T-helper 17 cell (primary cell): Measurements from ENCODE around the gene STIL. TPM values are rescaled to one million over a fixed set of nuclear protein-coding genes. Genes with fewer than 3 reads are reported as not detected.

Experiments
- ATAC-seq: fragments of 150-1000 bp; cut with Tn5 transposase; 2 replicates; pipeline ENCODE4 v1.10.0; 2021; ENCODE audit warnings: mild to moderate bottlenecking, moderate library complexity
- DNase-seq, 3 donors: peaks; one replicate each; pipeline versions ENCODE4 v3.0.0 to v3.0.0-alpha.2; 2020 to 2021
- H3K9me3 ChIP-seq: one replicate; pipeline ENCODE4 v1.7.0; 2013; ENCODE audit warnings: low read length, mild to moderate bottlenecking; ENCODE audit not compliant: control insufficient read depth, poor library complexity, severe bottlenecking
- H3K27ac Mint-ChIP-seq: one replicate; pipeline ENCODE4 v1.8.0; 2022; ENCODE audit warnings: mild to moderate bottlenecking, moderate library complexity, mixed read lengths
- H3K27me3 Mint-ChIP-seq: one replicate; pipeline ENCODE4 v1.8.0; 2022; ENCODE audit warnings: mixed read lengths
- H3K36me3 Mint-ChIP-seq: one replicate; pipeline ENCODE4 v1.8.0; 2022; ENCODE audit warnings: low read depth, mixed read lengths
- H3K4me1 Mint-ChIP-seq: one replicate; pipeline ENCODE4 v1.8.0; 2022; ENCODE audit warnings: mild to moderate bottlenecking, mixed read lengths
- H3K4me3 Mint-ChIP-seq: one replicate; pipeline ENCODE4 v1.8.0; 2022; ENCODE audit warnings: mild to moderate bottlenecking, moderate library complexity, mixed read lengths
- total RNA-seq, 4 donors: library from RNA in 2 of 4; stranded (reverse) in 2 of 4; gene quantifications; one replicate each; pipeline ENCODE4 v1.2.3 and lab custom pipeline; 2022 to 2026

STIL gene
- total RNA-seq, 2 donors from 2014 or later: 1.2 to 2.6 TPM

DNA sequence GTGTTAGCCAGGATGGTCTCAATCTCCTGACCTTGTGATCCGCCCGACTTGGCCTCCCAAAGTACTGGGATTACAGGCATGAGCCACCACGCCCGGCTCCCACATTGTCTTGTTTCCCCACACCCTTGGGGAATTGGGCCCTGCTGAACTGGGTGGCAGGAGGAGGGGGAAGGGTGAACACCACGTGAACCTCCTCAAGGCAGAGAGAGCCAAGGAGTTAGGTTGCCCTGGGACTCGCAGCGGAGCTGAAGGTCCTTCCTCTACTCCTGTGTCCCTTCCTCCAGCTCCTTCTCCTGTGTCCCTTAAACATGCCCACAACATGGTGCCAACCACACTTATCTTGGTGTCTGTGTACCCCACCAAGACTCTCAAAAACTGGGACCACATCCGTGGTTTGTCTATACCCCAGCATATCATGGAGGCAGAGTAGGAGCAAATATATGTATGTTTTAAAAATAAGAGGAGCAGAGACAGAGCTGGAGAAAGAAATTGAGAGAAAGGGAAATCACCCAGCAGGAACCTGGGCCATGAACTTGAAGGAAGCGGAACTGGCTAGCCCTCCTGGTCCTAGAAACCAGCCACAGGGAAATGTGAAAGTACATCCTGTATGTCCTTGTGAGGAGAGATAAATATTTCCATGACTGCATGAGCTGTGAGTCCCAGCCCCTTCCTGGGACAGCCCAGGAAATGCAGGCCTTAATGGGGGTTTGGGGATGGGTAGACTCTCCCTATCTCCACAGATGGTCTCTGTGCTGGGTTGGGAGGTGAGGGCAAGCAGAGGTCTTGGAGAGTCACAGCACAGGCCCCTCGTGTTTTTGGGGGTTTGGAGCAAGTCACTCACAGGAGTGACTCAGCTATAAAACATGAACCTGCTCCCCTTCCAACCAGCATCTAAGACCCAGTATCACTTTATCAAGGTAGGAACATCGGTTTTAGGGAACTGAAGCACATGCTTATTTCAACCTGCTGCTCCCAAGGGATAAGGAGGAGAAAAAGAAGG lies 72.5 kb downstream of the STIL start:
- peaks cover 66% of the 10 kb centered on the region for H3K27me3 Mint-ChIP-seq
- H3K9me3 ChIP-seq: no peaks in the 10 kb centered on the region
- peaks cover 14% of the 10 kb centered on the region for H3K4me1 Mint-ChIP-seq
- ATAC-seq: no peak
- H3K27ac Mint-ChIP-seq: no peak overlapping the region
- no peak for DNase-seq
- no peak overlapping the region for H3K4me3 Mint-ChIP-seq
- H3K36me3 Mint-ChIP-seq: peaks cover 6% of the 10 kb centered on the region

DNA sequence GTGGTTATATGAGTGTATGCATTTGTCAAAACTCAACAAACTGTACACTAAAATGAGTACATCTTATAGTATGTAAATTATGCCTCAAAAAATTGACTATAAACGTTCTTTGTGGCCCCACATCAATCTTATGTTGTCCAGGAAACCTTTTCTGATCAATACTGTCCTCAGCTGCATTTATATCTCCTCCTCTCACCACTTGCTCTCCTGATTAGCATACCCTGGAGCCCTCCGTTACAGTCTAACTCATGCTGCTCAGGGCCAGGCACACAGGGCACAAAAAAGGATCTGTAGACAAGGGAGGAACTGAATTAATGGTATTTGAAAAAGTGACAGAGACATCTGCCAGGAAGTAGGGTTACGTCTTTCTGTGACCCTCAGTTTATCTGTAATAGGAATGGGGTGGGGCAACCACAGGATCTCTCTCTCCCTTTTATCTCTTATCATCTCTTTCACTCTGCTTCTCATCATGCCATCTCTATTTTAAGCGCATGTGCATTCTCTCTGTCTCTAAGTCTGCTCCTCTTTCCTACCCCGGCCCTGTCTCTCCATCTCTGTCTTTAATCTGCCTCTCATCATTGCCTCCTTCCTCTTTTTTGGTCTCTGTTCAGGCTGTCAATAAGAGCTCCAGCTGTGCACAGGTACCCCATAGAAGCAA lies 74.9 kb downstream of the STIL start:
- Mint-ChIP-seq H3K4me1 (peaks cover 14% of the 10 kb centered on the region), H3K27ac (peak overlapping the region; percentile 0), H3K36me3 (peaks cover 5% of the 10 kb centered on the region), H3K4me3 (peak overlapping the region; percentile 57), H3K27me3 (peaks cover 66% of the 10 kb centered on the region)
- ATAC-seq (no peak), DNase-seq (no peak)
- no peaks in the 10 kb centered on the region for H3K9me3 ChIP-seq

DNA sequence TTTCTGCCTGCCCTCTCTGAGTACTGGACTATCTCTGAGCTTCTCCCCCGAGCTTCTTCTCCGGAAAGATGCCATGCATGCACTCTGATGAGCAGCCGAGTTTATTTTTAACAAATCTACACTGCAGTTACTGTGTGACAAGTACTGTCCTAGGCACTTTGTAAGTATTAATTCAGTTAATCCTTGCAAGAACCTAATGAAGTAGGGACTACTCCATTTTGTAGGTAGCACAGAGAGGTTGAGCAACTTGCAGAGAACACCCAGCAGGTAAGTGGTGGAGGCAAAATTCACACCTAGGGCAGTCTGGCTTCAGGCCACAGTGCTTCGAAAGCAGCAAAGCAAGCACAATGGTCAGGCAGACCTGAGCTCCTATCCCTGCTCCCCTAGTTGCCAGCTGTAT lies 78.1 kb downstream of the STIL start:
- H3K4me3 Mint-ChIP-seq: no peak overlapping the region
- H3K27me3 Mint-ChIP-seq: peaks cover 68% of the 10 kb centered on the region
- no peak for DNase-seq
- peaks cover 26% of the 10 kb centered on the region for H3K4me1 Mint-ChIP-seq
- H3K36me3 Mint-ChIP-seq: peaks cover 9% of the 10 kb centered on the region
- ATAC-seq: no peak
- no peak overlapping the region for H3K27ac Mint-ChIP-seq
- no peaks in the 10 kb centered on the region for H3K9me3 ChIP-seq

DNA sequence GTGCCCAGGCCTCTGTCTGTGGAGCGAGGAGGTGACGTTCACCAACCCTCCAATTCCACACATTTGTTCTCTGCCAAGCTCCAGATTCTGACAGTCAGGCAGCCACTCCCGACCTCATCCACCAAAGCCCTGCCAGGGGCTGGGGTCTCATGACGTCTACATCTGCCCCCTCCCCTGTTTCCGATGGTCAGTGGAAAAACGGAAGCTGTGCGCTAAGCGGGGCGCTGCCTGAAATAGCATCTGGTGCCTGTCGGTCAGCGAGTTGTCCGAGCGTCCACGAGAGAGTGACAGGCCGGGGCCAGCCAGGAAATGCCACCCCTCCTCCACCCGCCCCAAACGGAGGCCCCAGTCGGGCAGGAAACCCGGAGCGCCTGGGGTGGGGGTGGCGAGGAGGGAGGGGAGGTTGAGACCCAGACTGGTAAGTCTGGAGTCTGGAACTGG lies 78.7 kb downstream of the STIL start:
- H3K4me3 Mint-ChIP-seq: no peak overlapping the region
- no peak for DNase-seq

DNA sequence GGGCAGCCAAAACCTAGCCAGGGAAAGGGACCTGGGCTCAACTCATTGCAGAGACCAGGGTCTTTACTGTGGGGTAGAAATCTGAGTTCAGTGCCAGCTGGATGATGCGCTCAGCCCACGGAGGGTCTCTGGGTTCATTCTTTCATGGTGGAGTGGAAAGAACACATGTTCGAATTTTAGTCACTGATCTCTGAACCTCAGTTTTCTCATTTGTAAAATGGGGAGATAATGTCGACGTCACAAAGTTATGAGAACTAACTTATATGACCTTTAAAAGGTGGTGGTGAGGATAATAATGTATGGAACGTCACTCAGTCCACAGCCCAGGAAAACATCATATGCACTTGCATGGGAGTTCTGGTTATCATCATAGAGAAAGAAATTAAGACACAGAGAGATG lies 80.8 kb downstream of the STIL start:
- no peak overlapping the region for H3K27ac Mint-ChIP-seq
- peaks cover 23% of the 10 kb centered on the region for H3K4me1 Mint-ChIP-seq
- no peak for ATAC-seq
- no peak overlapping the region for H3K4me3 Mint-ChIP-seq
- peaks cover 11% of the 10 kb centered on the region for H3K36me3 Mint-ChIP-seq
- H3K27me3 Mint-ChIP-seq: peaks cover 83% of the 10 kb centered on the region
- no peaks in the 10 kb centered on the region for H3K9me3 ChIP-seq
- no peak for DNase-seq

More for the DNA sequence above, 78.7 kb downstream of the STIL start:
- Mint-ChIP-seq H3K27me3 (peaks cover 73% of the 10 kb centered on the region), H3K4me1 (peaks cover 27% of the 10 kb centered on the region), H3K27ac (no peak overlapping the region), H3K36me3 (peaks cover 9% of the 10 kb centered on the region)
- no peaks in the 10 kb centered on the region for H3K9me3 ChIP-seq
- no peak for ATAC-seq

DNA sequence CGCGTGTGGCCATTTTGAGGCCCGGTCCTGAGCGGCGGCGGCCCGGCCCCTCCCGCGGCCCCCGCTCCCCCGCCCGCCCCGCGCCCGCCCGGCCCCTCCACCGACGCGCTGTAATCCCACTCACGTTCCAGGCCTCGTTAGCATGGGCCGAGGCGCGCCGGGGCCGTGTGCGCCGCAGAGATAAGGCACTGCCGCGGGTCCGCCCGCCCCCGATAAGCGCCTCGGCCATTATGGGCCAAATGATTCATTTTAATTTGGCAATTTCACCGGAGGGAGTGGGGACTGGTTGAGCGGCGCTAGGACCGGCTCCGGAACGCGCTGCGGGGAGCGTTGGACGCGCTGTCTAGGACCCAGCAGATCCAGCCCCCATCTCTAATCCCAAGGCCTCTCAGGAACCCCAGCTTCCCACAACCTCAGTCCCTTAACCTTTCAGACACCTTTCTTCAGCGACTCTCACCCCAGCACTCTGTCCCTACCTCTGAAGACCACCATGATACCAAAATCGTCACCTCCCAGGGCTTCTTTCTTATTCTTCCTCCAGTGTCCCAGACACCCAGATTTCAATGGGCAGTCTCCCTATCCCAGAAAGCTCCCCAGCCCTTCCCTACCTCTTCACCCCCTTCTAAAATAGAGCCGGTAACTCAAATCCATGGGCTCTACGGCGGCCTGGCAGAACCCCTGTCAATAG lies 81.6 kb downstream of the STIL start, which contains the start of gene TAL1:
TAL1 (minus strand) TSS at position 39 of the 688 bp plus-strand sequence. CDS start 6,337 bp downstream, outside the sequence.
- DNase-seq (no peak), ATAC-seq (no peak)
- H3K27me3 Mint-ChIP-seq: peaks cover 84% of the 10 kb centered on the region
- H3K4me3 Mint-ChIP-seq: peak within 1 kb of the TSS; percentile 84
- no peaks in the 10 kb centered on the region for H3K9me3 ChIP-seq
- peaks cover 20% of the 10 kb centered on the region for H3K4me1 Mint-ChIP-seq
- peaks cover 11% of the 10 kb centered on the region for H3K36me3 Mint-ChIP-seq
- H3K27ac Mint-ChIP-seq: peak within 1 kb of the TSS; percentile 27

DNA sequence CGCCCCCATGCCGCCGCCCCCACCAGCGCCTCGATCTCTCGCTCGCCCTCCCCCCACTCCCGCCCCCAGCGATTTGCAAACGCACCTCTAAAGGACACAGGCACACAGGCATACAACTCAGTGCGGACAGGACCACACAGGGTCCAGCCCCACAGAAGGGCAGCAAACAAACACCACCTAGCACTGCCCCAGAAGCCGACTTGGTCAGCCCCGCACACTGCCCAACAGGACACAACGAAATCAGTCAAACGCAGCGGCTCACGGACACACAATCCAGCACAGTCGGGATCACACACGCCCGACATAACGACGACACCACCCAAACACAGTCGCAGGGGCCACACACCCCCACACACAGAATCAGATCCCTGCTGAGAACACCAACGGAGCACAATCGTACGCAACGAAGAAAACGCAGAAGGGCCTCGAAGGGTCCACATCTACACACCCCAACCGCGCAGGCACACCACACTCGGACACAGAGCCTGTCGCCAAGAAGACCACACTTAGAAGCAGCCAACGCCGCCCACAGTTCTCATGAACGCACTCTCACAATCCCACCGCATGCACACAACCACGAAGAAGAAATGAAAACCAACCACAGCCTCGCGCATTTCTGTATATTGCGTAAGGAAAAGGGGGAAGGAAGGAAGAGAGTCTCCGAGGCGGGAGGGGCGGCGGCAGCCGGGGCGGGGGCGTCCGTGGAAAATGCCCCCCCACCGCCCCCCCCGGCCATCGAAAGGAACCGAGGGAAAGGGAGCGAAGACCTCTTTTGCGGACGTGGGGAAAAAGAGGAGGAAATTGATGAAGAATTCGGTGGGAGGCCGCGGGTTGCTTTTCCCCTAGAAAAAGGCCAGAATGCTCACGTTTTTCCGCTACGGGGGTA lies 82.4 kb downstream of the STIL start:
- no peak for DNase-seq

DNA sequence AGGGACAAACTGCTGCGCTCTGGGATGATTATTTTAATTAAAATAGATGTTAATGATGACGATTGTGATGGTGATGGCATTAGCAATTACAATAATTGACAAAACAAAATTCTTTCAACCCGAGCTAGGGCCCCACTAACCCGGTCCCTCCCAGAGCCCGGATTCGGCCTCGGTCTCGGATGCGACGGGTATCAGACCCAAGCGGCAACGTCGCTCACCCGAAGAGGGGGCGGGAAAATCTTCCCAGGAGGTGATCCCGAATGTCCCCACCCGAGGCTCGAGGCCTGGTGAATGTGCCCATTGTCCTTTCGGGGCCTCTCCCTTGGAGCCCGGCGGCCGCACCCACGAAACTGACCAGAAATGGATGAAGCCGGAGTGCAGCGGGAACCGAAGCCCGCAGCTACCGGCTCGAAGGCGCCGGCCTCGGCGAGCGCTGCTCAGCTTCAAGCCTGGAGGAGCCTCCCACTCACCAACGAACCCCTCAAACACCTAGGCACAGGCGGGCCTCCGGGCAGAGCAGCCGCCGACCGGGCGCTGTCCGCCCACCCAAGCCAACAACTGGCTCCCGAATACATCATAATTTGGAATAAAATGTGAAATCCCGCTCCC lies 83.2 kb downstream of the STIL start:
- peaks cover 23% of the 10 kb centered on the region for H3K4me1 Mint-ChIP-seq
- peaks cover 14% of the 10 kb centered on the region for H3K36me3 Mint-ChIP-seq
- H3K27ac Mint-ChIP-seq: peak overlapping the region; percentile 27
- peaks cover 95% of the 10 kb centered on the region for H3K27me3 Mint-ChIP-seq
- peak overlapping the region; percentile 33 for H3K4me3 Mint-ChIP-seq
- no peak for DNase-seq
- ATAC-seq: peak; percentile 21
- H3K9me3 ChIP-seq: no peaks in the 10 kb centered on the region

More for the DNA sequence above, 82.4 kb downstream of the STIL start:
- Mint-ChIP-seq H3K27ac (no peak overlapping the region), H3K36me3 (peaks cover 11% of the 10 kb centered on the region), H3K4me3 (peak overlapping the region; percentile 84), H3K27me3 (peaks cover 87% of the 10 kb centered on the region), H3K4me1 (peaks cover 20% of the 10 kb centered on the region)
- ATAC-seq: peak; percentile 35
- H3K9me3 ChIP-seq: no peaks in the 10 kb centered on the region

DNA sequence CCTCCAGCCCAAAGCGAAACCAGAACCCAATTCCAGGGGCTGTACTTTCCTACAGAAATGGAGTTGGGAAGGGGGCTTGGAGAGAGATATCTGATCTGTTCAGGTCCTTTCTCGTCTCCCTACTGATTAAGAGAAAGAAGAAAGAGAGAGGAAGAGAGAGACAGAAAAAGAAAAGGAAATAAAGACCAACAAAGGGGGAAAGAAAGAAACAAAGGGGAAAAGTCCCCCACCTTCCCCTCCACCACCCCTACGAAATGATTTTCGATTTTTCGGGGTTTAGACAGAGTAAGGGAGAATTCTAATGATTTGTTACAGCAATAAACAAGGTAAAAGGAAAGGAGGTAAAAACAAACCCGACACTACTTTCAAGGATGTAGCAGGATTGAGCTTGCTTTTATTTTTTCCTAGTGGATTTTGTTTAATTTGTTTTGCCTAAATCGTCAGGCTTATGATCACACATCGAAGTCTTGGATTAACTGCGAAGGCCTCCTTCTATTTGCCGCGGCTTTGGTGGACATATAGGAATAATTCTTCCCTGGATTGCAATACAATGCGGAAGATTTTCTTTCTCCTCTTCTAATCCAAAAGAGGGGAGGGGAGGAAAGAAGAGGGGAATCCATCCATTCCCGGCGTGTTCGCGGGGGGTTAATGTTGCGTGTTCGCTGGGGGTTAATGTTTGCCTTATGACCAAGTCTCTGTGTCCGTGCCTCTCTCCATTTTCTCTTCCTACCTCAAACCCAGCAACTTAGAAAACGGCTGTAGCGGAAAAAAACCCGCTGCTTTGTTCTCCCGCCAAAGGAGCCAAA lies 83.9 kb downstream of the STIL start:
- DNase-seq: no peak
- Mint-ChIP-seq H3K27ac (peak overlapping the region; percentile 27), H3K4me1 (peaks cover 23% of the 10 kb centered on the region), H3K4me3 (peak overlapping the region; percentile 61), H3K36me3 (peaks cover 15% of the 10 kb centered on the region), H3K27me3 (peaks cover 95% of the 10 kb centered on the region)
- H3K9me3 ChIP-seq: no peaks in the 10 kb centered on the region
- no peak for ATAC-seq

DNA sequence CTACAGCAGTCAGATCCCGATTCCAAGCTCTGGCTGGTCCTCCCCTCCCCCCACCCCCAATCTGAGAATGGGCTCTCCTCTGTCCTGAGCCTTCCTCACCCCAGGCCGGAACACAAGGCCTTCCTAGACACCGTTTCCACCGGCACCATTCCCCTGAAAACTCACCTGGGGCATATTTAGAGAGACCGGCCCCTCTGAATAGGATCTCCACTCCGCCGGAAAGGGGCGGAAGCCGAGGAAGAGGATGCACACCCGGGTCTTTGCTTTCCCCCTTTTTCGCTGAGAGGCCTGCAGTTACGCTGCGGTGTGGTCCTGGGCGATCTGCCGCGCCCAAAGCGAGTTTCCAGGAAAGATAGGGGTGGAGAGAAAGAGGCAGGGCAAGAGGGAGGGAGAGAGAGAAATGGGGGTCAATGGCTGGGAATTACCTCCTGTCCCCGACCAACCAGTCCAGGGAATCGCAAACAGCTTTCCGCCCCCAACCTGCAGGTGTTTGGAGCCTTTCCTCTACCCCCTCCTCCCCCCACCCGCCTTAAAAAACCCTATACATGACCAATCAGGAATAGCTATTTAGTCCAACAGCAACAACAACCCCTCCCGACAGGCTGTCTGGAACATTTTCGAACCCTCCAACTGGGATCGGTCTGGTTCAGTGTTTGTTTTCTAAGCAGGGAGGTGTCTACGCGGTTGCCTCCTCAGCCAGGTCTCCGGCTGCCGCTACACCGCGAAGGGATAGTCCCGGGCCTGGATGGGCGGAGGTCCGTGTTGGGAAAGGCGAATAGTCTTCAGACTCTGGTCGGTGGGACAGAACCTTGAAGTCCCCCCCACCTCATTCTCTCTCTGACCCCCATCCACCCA lies 84.7 kb downstream of the STIL start:
- Mint-ChIP-seq H3K27ac (peak overlapping the region; percentile 32), H3K4me1 (peaks cover 22% of the 10 kb centered on the region), H3K4me3 (no peak overlapping the region), H3K36me3 (peaks cover 14% of the 10 kb centered on the region), H3K27me3 (peaks cover 86% of the 10 kb centered on the region)
- no peaks in the 10 kb centered on the region for H3K9me3 ChIP-seq
- DNase-seq: no peak
- no peak for ATAC-seq

DNA sequence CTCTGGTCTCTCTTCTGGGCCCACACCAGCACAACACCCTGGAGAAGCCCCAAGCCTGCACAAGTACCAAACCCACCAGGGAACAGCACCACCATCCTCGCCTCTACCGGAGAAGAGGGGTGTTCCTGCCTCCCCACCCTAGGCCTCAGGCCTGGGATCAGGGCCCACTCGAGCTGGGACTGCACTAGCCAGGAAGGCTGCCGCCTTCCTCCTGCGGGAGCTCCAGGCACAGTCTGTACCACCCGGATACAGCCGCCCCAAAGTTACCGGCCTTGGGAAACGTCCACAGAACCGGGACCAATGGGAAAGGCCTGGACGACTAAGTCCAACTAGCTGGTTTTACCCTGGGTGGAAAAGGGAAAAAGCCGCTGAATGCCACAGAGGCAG lies 85.3 kb downstream of the STIL start:
- H3K27ac Mint-ChIP-seq: no peak overlapping the region

More for the DNA sequence above, 85.3 kb downstream of the STIL start:
- ATAC-seq (no peak), DNase-seq (no peak)
- Mint-ChIP-seq H3K27me3 (peaks cover 80% of the 10 kb centered on the region), H3K4me3 (no peak overlapping the region), H3K36me3 (peaks cover 11% of the 10 kb centered on the region), H3K4me1 (peaks cover 18% of the 10 kb centered on the region)
- H3K9me3 ChIP-seq: no peaks in the 10 kb centered on the region
